Stimulated activated CD8-positive, alpha-beta memory T cell treated with anti-CD3 and anti-CD28 coated beads, Interleukin-7, amount 100 ng/mL, for 4 hours (primary cell): ENCODE results near the gene TNKS1BP1.
"Not testable (repeated sequence)": the region's sequence is repeated elsewhere in the genome, so short reads cannot be mapped to it uniquely, and the experiment has no call there.

Experiments
- DNase-seq, 2 donors: peaks; one replicate each; pipeline ENCODE4 v3.0.0-alpha.2; 2020; ENCODE audit warnings: low read depth in 2 of 2

Gene TNKS1BP1

GRCh38 chr11:57324886-57325734, at the start of gene TNKS1BP1:
Gene TNKS1BP1, minus strand, starts transcription at chr11:57324952. Its CDS starts 3,067 bp downstream, at chr11:57321885.
- DNase-seq: peak; percentile 88 to 89

DNA sequence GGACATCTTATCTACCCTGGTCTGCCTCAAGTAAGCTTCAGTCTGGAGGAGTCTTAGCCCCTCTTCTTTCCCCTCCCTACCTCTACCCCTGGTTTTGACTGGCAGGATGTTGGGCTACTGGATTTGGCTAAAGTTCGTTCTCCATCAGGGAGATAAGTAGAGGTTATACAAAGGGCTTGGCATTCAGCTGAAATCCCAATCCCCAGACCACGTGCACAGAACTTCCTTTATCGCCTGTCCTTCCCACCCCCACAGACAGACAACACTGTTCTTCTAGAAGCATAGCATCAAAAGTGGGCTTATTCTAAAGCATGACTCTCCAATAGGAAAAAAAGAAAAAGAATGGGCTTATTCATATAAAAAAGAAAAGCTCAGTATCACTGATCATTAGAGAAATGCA, 48.4 kb upstream of the TNKS1BP1 start:
- DNase-seq: no peak

DNA sequence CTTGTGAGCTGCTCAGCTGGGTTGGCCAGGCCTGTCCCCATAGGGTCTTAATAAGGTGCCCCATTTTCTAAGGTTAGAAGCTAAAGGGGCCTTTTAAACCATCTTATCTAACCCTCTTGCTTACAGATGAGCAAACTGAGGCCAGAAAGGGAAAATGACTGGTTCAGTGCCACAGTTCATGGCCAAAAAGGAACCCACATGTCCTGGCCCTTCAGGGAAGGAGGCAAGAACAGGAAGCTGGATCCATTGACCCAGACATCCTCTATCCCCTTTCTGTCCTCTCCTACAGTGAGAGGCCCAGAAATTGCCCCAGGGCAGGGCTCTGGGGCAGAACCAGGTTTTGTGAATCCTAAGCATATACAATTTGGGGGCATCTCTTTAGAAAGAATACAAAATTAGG, 46.2 kb upstream of the TNKS1BP1 start:
- DNase-seq: no peak

DNA sequence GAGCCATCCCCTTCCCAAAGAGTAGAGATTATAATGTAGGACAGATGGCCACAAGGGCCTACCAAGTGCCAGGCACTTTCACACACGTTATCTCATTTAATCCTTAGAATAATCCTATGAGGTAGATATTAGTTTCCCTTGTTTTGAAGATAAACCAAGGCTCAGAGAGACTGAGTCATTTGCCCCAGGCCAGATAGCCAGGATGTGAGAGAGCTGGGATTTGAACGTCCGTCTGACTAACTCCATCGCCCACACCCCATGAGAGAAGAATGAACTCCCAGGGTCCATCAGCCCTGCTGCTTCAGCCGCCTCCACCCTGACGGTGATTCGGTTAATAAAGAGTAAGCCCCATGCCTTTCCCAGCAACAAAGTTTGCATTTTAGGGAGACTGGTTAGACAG, 45.5 kb upstream of the TNKS1BP1 start:
- no peak for DNase-seq

DNA sequence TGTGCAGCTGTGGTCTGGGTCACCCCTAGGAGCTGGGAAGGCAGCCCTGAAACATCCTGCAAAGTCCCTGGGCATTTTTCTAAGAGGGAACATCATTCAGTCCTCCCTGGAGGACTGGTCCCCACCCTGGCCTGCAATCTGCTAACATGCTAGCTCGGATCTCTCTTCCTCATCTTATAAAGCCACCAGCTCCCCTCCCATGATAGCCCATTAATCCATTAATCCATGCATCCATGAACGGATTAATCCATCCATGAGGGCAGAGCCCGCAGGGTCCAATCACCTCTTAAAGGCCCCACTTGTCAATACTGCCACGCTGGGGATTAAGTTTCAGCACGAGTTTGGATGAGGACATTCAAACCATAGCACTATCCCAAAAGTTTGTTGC, 44.1 kb upstream of the TNKS1BP1 start:
- DNase-seq: no peak

DNA sequence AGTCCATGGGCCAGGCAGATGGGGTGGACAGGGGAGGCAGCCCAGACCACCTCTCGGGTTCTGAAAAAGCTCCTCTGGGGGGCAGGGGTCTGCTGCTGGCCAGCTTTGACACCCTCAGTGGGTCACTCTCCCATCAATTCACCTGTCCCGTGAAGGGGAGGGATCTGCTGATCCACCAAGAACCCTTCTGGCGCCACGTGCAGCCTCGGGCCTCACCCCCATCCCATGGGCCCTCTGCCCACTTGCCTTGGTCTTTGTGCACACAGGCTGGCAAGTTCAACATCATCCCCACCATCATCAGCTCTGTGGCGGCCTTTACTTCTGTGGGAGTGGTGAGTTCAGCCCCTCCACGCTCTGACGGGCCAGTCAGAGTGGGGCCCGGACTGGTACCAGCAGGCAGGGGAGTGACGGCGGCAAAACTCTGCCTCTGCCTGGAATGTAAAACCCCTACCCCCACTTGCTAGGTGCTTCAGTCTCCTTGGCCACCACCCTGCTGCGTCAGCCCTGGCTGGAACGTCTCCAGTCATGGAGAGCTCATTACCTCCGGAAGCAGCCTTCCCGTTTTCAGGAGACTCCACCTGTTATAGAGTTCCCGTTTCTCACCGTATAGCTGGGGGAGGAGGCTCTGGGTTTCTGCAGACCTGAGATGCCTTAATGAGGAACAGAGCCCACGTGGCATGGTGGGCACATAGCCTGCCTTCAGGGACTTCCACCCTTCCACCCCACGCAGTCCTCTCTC, 43.5 kb upstream of the TNKS1BP1 start:
- no peak for DNase-seq

DNA sequence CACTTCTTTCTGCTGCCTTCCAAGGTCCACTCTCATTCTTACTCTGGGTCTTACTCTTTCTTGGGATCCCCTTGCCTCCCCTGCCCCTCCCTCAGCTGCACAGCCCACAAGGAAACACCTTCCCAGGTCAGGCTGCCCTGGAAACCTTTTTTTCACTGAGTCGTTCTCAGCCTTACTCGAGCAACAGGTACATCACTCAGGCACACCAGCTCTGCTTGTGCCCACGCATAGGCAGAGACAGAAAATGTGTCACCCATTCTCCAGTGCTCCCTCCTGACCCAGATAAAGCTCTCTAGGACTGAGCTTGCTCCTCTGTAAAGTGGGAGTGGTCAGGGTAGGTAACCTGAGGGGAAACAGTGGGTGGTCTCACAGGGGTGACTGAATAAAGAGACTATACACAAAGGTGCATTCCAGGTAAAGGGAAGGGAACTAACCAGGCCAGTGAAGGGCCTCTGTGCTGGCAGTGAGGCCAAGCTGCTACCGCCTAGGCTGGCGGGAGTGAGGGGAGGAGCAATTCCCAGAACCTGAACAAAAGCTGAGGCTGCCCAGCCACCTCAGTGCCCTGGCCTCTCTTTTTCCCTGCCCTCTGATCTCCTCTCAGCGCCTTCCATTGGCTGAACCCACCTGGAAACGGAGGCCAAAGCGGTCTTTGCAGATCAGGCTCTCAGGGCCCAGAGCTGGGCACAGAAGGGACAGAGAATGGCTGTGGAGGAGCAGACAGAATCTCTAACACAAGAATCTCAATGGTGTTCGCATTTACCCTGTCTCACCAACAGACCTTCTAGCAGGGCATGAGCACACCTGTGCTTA, 40.3 kb upstream of the TNKS1BP1 start:
- DNase-seq: no peak

DNA sequence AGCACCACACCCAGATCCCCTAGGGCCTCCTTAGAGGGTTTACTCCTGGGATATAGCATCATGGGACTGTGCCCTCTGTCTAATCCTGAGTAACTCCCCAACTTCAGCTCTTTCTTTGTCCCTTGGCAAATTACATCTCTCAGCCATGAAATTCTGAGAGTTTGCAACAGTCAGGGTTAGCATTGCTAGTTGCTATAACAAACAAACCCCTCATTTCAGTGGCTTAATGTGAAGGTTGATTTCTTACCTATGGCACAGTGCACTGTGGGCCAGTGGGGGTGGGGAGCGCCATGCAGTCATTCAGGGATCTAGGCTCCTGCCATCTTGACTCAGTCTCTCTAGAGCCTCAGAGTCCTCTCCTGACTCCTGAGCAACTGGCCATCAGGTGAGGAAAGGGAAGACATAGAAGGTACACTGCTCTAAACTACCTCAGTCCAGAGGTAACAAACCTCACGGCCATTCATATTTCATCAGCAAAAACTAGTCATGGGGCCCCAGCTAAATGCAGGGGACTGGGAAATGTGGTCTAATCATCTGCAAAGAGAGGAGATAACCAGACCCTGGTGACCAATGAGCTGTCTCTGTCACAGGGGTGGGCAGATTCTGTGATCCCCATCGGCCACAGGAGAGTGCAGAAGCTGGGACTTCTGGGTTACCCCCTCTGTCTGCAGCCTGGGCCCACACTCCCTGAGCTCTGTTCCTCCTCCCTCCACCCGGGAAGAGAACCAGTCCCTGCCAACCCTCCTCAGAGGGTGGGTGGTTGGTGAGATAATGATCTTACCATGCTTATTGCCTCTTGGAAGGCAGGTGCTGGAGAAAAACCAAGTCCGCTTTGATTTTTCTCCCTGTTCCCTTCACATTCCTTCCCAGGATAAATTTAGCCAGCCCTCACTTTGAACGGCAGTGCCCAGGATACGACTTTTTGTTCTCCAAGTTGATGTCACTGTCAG, 38.7 kb upstream of the TNKS1BP1 start:
- no peak for DNase-seq

DNA sequence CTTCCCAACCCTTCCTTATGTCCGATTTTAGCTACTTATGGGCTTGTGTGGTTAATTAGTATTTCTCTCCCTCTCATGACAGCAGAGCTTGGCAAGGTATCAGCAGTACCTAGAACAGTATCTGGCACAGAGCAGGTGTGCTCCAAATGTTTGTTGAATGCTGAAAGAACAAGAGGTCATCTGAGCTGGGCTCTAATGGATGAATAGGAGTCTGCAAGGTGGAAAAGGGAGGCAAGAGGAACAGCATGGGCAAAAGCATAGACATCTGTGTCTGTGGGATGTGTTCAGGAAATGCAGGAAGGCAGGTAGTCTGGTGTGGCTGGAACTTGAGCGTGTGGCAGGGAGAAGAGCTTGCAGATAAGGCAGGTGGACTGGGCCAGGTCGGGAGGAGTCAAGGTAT, 37.2 kb upstream of the TNKS1BP1 start:
- DNase-seq: no peak

DNA sequence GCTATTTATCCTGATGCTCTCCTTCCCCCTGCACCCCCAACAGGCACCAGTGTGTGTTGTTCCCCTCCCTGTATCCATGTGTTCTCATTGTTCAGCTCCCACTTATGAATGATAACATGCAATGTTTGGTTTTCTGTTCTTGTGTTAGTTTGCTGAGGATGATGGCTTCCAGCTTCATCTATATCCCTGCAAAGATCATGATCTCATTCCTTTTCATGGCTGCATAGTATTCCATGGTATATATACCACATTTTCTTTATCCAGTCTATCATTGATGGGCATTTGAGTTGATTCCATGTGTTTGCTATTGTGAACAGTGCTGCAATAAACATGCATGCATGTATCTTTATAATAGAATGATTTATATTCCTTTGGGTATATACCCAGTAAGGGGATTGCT, 36.7 kb upstream of the TNKS1BP1 start:
- not testable (repeated sequence) for DNase-seq

DNA sequence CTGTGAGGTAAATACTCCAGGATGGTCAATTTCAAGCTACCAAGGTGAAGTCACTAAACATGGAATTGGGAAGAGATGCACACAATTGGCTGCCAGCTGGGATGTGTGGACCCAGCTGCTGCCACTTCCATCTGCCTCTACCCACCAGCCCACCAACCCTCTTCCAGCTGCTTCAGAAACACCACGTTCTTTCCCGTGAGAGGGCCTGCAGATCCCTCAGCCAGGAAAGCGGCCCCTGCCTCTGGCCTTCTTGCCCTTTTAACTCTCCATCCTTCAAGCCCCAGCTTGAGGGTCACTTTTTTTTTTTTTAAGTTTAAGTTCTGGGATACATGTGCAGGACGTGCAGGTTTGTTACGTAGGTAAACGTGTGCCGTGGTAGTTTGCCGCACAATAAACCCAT, 36.2 kb upstream of the TNKS1BP1 start:
- DNase-seq: no peak

- DNase-seq: no peak
Measured at GRCh38 chr11:57359896-57360690, 35.3 kb upstream of the TNKS1BP1 start.

- DNase-seq: no peak
Measured at GRCh38 chr11:57359396-57359795, 34.6 kb upstream of the TNKS1BP1 start.

DNA sequence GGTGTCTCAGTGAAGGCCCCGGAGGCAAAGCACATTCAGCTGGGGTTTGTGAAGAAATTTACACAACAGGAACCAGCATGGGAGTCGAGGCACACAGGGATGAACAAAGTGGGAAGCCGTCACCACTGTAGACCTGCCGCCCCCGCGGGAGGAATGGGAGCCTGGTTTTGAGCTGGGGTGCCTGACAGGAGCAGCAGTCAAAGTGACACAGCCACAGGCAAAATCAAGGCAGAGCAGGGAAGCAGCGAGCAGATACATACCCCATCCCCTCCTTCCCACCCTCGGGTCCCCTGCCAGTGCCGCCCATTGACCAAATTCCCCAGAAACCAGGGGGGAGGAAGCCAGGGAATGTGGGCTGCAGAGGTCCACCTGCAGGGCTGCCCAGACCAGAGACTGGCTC, 34.2 kb upstream of the TNKS1BP1 start:
- no peak for DNase-seq

DNA sequence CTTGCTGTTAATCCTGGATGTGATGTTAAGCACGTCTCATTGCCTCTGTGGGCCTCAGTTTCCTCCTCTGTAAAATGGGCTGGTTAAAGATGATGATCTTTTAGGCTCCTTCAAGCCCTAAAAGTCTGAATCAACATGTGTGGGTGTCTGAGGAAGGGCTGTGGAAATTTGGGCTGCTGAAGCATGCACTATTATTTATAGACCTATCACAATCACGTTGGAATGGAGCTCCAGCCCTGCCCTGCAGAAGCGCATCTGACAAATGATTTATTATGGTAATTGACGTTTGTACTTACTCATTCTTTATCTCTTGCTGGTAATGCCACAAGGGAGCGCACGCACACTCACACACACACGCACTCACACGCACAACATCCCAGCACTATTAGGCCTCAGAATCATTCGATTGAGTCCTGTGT, 33.8 kb upstream of the TNKS1BP1 start:
- DNase-seq: no peak

- DNase-seq: no peak
Measured at GRCh38 chr11:57357856-57358255, 33.1 kb upstream of the TNKS1BP1 start.

- DNase-seq: no peak
Measured at GRCh38 chr11:57357310-57357709, 32.6 kb upstream of the TNKS1BP1 start.

DNA sequence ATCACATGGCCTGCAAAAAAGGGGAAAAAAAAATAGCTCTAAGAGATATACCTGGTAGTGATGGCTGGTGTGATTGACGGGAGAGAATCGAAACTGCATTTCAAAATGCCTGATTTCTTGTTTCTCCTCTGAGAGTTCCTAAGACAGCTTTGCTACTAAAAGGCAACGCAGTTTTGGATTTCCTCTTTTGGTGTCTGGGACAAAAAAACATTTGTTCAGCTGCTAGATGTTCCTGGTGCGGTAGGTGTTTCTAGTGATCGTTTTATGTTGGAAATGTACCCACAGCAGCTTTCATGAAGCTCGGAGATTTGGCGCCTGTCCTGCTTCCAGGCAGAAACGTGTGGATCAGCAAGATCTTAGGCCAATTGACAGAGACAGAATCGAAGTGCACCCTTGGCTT, 31.5 kb upstream of the TNKS1BP1 start:
- no peak for DNase-seq

DNA sequence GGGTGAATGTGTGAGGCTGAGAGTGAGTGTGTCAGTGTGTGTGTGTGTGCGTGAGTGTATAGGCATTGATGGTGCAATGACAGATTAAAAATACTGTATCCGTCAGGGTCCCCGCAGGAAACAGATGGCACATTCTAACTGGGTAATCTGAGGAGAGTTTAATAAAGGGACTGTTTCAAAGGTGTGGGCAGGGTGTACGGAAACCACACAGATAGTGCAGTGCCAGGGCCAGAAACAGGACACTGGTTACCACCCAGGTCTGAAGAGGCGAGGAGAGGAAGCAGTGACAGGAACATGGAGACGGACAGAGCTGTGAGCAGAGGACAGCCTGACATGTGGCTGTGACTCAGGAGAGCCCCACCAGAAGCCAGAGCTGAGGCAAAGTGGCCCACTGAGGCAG, 29.9 kb upstream of the TNKS1BP1 start:
- DNase-seq: no peak

DNA sequence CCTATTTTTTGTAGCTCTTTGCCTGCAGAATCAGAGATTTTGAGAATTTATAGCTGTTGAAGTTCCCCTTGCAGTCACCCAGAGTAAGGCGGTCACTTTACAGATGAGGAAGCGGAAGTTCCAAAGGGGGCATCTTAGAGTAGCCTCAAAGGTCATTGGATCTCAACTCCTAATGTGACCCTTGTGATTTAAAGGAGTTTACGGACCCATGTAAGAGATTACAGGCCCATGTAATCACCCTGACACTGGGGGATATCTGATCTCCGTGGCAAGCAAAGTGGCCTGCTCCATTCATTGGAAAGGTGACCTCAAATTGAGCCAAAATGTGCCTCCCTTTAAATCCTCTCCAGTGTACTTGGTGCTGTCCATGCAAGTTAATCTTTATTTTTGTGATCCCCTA, 29.1 kb upstream of the TNKS1BP1 start:
- no peak for DNase-seq
